HG03039 (cell line): ENCODE data around the gene ATP8B3.
A peak's percentile ranks its signal among the peaks of the same experiment; 100 is the strongest.

ENCODE experiments used
- ATAC-seq: cut with Tn5 transposase; IDR thresholded peaks from one replicate; pipeline ENCODE4 v1.9.1; 2021; ENCODE audit warnings: mild to moderate bottlenecking, moderate library complexity; ENCODE audit not compliant: unreplicated experiment

The ATP8B3 gene

DNA sequence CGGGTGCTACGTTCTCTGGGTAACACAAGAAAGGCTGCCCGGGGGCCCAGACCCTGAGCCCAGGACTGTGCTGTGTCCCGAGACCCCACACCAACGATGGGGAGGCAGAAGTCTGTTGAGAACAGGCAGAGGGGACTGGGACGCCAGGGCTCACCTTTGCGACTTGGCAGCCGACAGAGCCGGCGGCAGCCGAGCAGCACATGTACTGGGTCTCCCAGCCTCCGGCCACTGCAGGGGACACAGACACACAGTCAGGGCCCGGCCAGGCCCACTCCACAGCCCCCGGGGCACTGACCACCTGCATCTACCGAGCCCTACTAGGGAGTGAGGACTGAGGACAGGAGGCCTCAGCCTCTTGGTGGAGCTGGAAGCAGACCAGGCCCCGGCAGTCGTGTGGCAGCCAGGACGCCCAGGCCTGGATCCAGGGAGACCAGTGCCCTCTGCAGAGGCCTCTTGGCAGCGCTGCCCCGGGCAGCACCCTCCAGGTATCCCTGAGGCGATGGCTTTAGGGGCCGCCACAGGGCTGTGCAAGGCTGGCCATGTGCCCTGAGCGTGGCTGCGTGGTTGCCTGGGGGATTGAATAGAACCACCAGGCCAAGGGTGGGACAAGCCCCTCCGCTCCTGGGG, 5.6 kb upstream of the ATP8B3 start:
- no peak for ATAC-seq

DNA sequence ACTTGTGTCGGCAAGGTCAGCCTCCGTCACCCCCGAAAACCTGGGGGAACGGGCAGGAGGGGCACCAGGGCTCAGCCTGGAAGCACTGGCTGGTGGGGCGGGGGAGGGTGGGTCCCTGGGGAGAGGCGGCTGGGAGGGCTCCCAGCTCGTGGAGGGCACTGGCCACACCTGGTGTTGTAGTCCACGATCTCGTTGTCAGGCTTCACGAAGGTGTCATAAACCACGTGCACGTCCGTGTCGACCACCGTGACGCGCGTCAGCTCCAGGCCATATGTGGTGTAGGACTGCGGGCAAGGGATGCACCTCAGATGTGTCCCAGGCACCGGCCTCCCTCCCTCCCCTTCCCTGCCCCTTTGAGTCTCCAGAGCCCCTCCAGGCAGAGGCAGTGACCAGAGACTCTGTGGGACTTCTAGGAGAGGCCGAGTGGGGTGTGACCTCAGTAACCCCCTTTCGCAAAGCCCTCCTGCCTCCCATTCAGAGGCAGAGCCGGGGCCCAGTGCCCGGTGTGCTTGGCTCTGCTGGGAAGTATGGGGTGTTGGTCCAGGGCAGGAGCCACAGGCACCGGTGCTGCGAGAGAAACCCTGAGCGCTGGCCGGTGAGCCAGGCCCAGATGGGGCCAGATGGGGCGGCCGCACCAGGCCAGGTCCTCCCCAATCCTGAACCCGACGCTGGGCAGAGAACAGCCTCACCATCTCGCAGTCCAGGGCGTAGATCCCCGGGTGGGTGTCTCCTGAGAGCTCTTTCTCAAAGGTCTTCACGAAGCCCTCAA, 4.6 kb upstream of the ATP8B3 start:
- ATAC-seq = no peak

- no peak for ATAC-seq
Observed at GRCh38 chr19:1815605-1816529, 3.8 kb upstream of the ATP8B3 start.

DNA sequence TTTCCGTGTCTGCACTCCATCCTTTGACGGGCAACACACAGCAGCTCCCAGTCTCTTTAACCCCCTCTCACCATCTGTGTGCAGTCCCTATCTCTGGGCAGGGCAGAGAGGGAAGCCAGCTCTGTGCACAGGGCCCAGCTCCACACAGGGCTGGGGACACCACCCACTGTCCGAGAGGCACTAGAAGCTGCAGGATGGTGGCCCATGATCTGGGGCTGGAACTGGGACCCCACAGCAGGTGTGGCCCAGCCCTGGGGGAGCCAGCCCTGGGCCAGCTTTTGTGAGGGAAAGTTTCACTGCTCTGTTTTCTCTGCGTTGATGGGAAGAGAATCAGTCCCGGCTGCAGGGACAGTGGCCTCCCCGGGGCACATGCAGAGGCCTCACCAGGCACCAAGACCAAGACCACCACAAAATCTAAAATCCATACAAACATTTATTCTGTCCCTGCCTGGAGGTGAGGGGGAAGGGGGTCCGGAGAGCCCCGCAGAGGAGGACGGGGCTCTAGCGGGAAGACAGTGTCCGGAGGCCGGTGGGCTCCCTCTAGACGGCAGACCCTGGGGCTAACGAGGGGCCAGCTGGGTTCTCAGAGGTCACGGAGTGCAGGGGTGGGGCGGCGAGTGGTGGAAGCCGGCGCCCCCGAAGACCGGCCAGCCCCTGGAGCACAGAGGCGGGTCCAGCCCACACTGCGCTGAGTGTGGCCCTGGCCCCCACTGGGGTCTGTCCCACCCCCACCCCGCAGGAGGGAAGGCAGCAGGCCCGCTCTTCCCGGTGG, 2.9 kb upstream of the ATP8B3 start:
- ATAC-seq = no peak

DNA sequence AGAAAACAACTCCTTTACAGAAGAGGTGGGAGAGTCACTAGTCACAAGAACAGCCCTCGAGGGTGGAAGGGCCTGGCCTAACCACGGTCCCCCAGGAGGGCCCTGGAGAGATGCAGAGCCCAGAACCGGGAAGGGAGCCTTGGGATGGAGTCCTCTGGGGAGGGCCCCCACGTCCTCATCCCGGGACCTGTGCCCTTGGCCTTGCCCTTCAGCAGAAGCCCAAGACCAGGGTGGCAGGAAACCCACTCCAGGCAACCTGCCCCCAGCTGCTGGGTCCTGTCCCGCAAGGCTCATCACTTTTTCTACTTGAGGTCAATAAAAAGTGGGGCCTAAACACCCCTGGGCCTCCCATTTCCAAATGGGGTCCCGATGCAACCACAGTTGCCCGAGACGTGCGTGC, 2.3 kb upstream of the ATP8B3 start:
- ATAC-seq = no peak

DNA sequence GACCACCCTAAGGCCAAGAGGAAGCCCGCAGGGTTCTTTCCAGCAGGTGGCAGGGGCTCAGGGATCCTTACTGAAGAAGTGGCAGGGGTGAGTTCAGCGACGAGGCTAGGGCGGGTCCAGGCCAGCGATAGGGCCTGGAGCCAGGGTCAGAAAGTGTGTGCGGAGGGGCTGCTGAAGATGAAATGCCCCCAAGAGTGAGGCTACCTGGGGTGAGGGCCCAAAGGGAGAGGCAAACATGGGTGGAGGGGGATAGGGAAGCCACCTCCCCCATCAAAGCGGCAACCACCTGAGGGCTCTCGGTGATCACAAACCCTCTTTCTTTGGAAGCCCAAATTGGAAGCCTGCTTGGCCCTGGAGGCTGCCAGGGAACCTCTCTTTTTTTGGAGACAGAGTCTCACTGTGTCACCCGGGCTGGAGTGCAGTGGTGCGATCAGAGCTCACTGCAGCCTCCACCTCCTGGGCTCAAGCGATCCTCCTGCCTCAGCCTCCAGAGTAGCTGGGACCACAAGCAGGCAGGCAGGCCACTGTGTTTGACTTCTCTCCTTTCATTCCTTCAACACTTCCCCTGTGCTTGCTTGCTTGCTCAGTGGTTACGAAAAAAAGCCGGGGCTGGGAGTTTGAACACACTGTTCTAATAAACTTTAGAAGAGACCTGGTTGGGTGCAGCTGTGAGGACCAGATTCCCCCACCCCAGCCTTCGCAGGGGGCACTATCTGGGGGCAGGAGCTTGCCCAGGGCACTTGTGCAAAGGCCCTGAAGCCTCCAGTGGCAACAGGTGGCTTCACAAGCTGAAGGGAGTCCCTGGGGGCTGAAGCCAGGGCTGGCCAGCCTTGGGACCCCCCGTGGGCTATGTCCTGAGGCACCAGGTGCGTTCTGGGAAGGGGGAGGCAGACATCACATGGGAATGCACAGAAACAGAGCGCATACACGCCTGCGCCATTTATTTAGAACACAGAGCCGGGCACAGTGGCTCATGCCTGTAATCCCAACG, 1.4 kb upstream of the ATP8B3 start:
- ATAC-seq = no peak

DNA sequence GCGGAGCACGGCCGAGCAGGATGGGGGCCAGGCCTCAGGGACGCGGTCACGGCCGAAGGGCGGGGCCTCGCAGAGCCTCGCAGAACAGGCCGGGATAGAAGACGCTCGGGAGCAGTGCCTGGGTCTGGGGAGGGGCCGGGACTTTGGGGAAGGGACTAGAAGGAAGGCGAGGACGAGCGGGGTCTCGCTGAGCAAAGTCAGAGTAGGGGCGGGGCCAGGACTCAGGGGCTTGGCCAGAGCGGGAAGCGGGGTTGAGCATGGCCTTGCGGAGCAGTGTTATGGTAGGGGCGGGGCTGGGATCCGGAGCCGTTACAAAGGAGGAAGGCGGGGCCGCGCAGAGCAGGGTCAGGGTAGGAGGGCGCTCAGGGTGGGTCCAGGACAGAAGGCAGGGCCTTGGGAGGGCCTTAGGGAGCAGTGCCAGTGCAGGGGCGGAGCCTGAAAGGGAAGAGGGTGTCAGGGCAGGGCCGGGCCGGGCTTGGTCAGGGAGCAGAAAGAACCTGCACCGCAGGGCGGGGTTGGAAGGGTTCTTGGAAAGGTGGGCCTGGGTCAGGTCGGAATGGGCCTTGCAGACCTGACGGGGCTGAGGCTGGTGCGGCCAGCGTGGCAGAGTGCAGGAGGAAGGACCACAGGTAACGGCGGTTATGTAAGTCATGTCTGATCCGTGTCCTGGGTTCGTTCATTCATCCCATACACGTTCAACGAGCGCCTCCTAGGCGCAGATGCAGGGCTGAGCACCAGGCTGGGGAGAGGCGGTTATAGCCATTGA, 533 bp upstream of the ATP8B3 start:
- peak; percentile 57 for ATAC-seq

DNA sequence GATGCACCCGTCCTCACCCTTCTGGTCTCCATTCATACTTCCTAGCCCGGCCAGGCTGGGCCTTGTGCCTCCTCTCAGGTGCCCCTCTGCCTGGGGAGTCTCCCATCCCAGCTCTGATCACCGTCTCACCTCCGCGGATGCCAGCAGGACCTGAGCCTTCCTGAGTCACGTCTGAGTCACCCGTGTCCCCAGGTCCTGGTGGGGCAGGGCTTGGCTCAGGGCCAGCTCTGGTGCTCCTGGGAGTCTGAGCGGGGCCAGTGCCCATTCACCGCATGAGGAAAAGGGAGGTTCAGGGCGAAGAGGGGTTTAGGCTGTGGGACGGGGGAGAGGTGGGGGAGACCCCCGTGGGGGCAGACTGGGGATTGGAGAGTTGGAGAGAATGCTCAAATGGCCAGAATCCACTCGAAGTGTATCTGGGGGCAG, 593 bp downstream of the ATP8B3 start:
- no peak for ATAC-seq

GRCh38 chr19:1810439-1811160, 1.5 kb downstream of the ATP8B3 start:
- ATAC-seq = no peak

DNA sequence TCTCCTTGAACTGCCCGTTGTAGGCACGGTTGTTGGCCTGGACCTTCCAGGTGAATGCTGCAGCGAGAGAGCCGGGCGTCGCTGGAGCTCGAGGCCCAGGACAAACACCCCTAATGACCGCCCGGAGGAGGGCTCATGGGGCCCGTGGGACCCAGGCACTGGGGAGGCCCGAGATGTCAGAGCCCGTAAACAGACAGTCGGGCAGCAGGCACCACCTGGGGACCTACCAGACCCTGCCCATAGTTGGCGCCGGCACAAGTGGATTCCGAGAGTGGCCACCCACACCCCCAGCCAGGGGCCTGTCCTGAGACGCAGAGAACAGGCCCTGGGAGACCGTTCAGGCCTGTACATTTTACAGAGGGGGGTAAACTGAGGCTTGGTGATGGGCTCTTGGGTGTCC, 2.4 kb downstream of the ATP8B3 start:
- no peak for ATAC-seq

DNA sequence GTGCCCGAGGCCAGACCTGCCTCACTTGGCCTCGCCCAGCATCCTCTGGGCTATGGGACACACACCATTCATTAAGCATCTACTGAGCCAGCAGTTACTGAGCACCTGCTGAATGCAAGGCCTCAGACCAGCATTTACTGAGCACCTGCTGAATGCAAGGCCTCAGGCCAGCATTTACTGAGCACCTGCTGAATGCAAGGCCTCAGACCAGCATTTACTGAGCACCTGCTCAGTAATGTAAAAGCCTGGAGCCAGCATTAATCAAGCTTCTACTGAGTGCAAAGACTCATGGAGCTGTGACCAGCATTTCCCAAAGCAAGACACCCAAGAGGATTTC, 3.7 kb downstream of the ATP8B3 start:
- ATAC-seq = no peak

DNA sequence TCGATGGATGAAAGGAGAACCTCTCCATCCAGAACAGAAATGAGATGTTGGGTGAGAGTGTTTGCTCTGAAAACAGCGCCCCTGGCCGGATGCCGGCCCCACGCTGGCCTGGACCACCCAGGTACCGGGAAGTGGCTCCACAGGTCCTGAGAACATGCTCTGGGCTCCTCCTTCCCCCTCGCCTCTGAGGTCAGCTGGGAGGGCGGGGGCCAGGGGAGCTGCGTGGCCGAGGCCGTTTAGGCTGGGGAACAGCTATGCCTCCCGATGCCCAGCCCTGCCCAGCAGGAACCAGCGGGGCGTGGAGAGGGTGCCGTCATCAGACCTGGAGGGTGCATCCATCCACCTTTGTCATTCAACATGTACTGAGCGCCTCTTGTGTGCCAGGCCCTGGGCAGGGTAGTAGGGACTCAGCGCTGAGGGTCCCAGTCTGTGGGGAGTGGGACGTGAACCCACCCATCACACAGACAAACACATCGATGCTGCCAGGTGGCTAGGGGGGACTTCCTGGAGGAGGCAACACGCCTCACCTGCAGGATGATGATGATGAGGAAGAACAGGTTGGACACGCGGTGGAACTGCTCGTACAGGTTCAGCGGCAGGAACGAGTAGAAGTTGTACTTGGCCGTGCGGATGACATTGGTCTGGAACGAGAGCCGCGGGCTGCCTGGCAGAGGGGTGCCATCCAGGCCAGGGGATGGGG, 4.2 kb downstream of the ATP8B3 start:
- no peak for ATAC-seq

- ATAC-seq = no peak
Observed at GRCh38 chr19:1807030-1807694, 4.9 kb downstream of the ATP8B3 start.

GRCh38 chr19:1806184-1807029, 5.7 kb downstream of the ATP8B3 start:
- ATAC-seq = no peak

DNA sequence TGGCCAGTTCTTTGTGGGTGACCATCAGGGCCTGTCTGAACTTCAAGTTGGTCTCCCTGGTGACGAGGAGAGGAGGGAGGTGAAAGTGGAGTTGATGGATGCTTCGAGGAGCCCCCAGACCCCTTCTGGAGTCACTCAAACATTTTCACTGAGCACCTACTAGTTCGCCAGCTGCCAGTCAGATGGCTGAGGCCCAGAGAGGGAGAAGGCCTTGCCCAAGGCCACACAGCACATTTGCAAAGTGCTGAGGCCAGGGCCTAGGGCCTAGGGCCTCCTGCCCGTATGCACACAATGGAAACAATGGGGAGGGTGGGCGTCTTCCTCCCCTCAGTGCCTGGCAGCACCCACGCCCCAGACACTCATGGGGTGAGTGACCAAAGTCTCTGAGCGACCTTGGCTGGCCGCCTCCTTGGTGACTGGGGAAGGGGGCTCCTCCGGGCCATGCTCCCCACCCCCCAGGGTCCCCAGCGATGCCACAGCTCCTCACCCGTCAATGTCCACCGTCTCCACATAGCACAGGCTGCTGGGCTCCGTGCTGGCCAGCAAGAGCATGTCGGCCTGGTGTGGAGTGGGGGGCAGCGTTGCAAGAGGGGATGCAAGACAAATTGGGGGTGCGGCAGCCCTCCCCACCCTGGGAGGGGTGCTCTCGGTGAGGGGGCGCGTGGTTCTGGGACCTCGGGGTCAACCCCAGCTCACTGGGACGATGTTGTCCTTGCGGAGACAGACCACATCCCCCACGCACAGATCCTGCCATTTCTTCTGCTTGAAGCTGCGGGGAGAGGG, 6.5 kb downstream of the ATP8B3 start:
- ATAC-seq = no peak

GRCh38 chr19:1804858-1805257, 7.2 kb downstream of the ATP8B3 start:
- ATAC-seq = no peak
